ENCODE measurements around the gene ZNF217.
"Not testable (repeated sequence)": the region's sequence is repeated elsewhere in the genome, so short reads cannot be mapped to it uniquely, and the experiment has no call there.

ZNF217 gene

GRCh38 chr20:53593466-53594007 is at the start of gene ZNF217:
ZNF217 (minus strand) TSS chr20:53593839; CDS start chr20:53582826, 11,013 bp downstream.
- DNase-seq: peak; percentile 64

GRCh38 chr20:53643031-53643832 is 49.6 kb upstream of the ZNF217 start:
- peak; percentile 59 for DNase-seq

GRCh38 chr20:53642196-53643030 is 48.8 kb upstream of the ZNF217 start:
- DNase-seq: peak; percentile 14

- no peak for DNase-seq
Observed at GRCh38 chr20:53639647-53640440, 46.2 kb upstream of the ZNF217 start.

DNA sequence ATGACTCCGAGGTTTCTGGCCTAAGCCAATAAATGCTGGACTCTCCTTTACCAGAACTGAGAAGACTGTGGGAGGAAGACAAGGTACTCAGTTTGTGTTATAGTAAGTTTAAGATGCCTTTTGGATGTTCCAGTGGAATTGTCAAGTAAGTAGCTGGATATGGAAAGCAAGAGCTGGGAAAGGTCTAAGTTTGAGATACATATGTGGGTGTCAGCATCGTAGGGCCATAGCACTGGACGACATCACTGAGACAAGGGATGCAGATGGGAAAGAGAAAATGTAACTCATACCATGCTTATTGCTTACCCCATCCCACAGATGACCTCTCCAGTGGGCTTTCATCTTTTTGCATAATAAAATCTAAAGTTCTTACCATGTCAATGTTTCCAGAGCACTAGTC is 45.5 kb upstream of the ZNF217 start:
- no peak for DNase-seq

DNA sequence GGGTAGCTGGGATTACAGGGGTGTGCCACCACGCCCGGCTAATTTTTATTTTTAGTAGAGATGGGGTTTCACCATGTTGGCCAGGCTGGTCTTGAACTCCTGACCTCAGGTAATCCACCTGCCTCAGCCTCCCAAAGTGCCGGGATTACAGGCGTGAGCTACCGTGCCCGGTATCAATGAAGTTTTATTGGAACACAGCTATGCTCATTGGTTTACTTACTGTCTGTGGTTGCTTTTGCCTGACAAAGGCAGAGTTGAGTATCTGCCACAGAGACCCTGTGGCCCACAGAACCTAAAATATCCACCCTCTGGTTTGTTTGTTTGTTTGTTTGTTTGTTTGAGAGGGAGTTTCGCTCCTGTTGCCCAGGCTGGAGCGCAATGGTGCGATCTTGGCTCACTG is 43.7 kb upstream of the ZNF217 start:
- DNase-seq: not testable (repeated sequence)

DNA sequence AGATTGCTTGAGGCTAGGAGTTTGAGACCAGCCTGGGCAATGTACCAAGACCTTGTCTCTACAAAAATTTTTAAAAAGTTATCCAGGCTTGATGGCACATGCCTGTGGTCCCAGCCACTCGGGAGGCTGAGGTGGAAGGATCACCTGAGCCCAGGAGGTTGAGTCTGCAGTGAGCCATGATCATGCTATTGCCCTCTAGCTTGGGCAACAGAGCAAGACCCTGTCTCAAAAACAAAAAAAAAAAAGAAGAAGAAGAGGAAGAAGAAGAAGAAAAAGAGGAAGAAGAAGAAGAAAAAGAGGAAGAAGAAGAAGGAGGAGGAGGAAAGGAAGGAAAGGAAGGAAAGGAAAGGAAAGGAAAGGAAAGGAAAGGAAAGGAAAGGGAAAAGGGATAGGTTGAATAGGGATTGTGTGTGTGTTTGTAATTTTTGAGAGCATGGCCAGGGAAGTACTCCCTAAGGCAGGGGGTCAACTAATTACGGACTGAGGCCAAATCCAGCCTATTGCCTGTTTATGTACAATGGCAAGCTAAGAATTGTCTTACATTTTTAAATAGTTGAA is 43.0 kb upstream of the ZNF217 start:
- DNase-seq: no peak

DNA sequence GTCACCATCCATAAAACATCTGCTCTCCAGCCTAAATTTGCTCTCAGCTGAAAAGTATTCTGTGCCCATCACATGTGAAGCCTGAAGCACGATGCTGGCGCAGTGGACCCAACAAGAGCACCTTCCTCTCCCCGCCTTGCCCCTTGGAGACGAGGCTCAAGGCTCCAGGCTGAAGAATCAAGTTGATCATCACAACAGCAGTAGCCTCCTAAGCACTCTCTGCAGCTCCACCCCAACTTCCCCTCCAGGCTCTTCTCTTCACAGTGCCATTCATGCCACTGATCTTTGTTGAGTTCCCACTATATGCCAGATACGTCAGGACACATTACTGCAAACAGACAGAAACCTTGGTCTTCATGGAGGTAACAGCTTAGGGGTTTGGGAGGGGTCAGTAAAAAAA is 41.6 kb upstream of the ZNF217 start:
- no peak for DNase-seq

GRCh38 chr20:53631909-53632662 is 38.4 kb upstream of the ZNF217 start:
- no peak for DNase-seq

- no peak for DNase-seq
Observed at GRCh38 chr20:53629436-53629835, 35.8 kb upstream of the ZNF217 start.

- DNase-seq: not testable (repeated sequence)
Observed at GRCh38 chr20:53628758-53629157, 35.1 kb upstream of the ZNF217 start.

DNA sequence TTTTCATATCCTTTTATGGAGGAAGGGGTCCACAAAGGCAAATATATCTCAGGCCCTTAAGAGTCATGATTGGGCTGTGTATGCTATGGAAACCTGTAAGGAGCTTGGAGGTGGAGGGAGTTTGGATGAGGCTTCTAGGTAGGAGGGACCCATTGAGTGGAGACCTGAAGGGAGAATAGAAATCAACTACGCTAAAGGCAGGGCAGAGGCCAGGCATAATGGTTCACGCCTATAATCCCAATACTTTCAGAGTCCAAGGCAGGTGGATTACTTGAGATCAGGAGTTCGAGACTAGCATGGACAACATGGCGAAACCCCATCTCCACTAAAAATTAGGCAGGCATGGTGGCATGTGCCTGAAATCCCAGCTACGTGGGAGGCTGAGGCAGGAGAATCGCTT is 34.4 kb upstream of the ZNF217 start:
- DNase-seq: no peak

GRCh38 chr20:53627001-53627400 is 33.4 kb upstream of the ZNF217 start:
- DNase-seq: not testable (repeated sequence)

DNA sequence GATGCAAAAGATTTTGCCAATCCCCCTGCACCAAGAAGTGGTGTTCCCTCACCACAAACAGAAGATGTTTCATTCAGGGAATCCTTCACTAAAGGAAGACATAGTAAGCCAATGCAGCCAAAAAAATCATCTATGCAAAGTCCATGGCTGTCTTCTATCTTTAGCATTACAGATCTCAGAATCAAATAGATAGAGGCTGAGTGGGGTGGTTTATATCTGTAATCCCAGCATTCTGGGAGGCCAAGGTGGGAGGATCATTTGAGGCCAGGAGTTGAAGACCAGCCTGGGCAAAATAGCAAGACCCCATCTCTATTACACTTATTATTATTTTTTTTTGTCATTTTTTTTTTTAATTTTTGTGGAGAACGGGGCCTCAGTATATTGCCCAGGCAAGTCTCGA is 32.9 kb upstream of the ZNF217 start:
- no peak for DNase-seq

DNA sequence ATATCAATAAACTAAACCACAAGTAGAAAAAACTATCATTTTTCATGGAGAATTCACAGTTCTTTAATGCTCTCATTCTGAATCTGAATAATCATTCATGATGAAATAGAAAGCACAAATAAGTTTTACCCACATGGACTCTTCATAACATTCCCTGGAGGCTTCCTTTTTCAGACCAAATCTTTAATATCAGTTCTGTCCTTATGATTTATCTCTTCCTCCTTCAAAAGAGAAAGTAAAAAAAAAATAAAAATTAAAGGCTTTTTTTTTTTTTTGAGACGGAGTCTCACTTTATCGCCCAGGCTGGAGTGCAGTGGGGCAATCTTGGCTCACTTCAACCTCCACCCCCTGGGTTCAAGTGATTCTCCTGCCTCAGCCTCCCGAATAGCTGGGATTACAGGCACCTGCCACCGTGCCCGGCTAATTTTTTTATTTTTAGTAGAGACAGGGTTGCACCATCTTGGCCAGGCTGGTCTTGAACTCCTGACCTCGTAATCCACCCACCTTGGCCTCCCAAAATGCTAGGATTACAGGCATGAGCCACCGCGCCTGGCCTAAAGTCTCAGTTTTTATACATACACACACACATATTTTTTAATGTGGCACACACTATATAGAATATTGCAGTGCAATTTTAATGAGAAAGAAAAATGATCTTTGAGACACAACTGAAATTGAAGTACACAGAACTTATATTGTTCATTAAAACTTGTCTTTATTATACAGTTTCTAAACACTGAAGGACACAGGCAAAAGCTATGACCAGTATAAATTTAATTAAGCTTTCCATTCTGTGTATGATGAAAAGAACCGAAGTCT is 31.9 kb upstream of the ZNF217 start:
- DNase-seq: no peak

GRCh38 chr20:53624927-53625250 is 31.2 kb upstream of the ZNF217 start:
- DNase-seq: not testable (repeated sequence)

DNA sequence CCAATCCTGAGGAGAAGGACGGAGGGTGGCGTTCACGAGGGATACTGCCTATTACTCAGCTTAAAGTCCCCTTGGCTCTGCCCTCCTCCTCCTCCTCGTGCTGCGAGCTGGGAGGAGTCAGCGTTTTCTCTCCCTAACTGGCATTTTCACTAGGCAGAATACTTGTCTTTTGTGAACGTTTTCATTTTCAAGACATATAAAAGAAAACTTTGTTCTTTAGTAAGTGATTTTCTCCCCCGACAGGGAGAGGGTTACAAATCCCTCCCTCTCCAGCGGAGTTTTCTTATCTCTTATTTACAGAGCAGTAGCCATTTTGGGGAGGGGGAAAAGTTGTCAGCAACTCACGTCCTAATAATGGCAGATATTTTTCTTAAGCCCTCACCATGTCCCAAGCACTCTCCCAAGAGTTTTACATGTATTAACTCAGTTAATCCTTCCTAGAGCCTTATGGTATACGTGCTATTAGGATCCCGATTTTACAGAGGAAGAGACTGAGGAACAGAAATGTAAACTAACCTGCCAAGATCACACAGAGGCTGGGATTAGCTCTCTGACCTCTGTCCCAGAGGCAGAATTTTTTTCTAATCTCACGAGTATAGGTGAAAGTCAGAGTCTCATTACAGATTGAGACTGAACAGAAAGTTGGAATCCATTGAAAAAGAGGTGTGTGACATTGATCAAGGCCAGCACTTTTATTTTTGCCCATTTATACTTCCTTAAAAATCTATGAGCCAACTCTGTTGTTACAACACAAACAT is 30.0 kb upstream of the ZNF217 start:
- DNase-seq: no peak

DNA sequence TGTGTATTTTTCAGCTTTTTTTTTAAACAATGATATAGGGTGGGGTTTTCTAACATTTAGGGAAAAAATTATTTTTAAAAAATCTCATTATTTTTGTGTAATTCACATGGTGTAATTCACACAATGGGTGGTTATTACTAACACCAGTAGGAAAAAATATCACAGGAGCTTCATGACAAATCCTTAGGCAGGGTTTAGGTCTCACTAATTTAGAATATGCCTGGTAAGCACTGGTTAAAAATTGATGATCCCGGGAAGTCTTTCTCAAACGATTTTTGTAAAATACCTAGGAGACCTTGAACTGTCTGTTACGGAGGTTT is 29.5 kb upstream of the ZNF217 start:
- no peak for DNase-seq

- no peak for DNase-seq
Observed at GRCh38 chr20:53622247-53623133, 28.9 kb upstream of the ZNF217 start.

Data from activated gamma-delta T cell treated with Interleukin-2 at 50 U/mL for 16 hours (primary cell).